Right hindlimb (tissue), 1 donor: ENCODE measurements around the gene GJA9.

ENCODE experiments used
- DNase-seq: peaks from one replicate; pipeline ENCODE4 v3.0.0-alpha.2; 2018

The GJA9 gene

DNA sequence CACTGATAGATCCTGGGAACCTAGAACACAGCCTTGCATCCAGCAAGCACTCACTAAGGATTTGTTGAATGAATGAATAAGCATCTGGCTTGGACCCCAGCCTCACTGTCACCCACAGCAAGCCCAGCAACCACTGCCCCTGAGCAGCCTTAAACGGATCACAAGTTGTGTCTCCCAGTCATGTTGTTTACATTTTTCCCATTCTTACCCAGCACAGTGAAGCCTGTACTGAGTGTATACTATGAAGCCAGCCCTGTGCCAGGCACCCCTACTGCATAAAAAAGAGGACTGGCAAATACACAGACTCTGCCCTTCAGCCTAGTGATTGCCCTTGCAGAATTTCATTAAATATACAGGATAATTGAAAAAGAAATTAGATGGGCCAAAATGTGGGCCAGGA, 52.0 kb downstream of the GJA9 start:
- no peak for DNase-seq

DNA sequence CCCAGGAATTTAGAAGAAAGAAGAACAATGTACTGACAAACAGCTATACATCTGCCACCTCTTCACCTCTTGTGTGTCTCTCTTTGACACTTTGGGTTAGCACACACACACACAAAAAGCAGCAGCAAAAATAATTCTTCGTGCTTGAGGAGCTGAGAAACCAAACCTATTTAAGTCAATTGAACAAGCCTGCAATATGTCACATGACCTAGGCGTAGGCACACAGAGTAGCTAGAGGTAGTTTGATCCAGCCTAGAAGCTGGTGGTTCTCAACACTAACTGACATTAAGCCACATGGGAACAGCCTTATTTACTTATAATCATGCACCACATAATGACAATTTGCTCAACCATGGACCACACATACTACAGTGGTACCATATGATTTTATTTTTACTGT, 54.1 kb downstream of the GJA9 start:
- no peak for DNase-seq

DNA sequence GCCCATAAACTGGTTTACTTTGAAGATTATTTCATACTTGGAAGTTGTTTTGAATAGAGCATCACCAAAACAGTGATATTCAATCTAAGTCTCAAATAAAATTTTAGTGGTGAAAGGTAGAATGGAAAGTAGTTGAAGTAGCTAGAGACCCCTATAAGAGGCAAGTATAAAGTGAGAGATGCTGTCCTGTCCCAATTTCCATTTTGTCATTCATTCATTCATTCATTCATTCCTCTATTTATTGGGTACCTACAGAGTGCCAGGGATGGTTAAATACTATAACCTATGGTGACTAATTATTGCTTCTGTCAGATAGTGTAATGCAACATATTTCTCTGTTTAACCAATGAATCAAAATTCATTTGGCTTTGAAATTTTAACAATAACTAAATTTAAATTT, 54.5 kb downstream of the GJA9 start:
- no peak for DNase-seq

DNA sequence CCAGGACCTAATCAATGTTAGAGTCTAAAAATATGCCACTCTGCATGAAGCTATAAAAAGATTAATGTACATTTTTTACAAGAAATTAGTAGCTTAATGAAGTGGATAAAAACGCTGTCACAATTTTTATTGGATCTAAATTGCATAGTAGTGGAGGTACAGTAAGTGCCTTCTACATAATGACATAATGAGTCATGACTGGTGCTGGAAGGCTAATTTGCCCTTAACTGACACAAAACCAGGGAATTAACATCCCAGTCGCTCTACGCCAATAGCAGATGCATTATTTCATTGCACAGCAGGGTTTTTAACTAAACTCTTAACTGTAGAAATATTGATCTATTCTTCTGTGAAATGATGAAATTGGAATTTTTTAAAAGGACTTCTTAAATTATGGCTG, 55.1 kb downstream of the GJA9 start:
- DNase-seq, result no peak
